ENCODE measurements around the gene AFAP1L2.

The AFAP1L2 gene

GRCh38 chr10:114278884-114279191 lies 125.5 kb downstream of the AFAP1L2 start:
- FAIRE-seq (no peak), DNase-seq (ENCODE audit: insufficient read length, low spot score) (no peak)
- TF ChIP-seq POLR2A (IDR thresholded peaks at IDR 0.05; ENCODE audit: low read depth, low read length): no peak

- FAIRE-seq (no peak), DNase-seq (ENCODE audit: insufficient read length, low spot score) (no peak)
- TF ChIP-seq POLR2A (IDR thresholded peaks at IDR 0.05; ENCODE audit: low read depth, low read length): no peak
Observed at GRCh38 chr10:114278140-114278883, 126.0 kb downstream of the AFAP1L2 start.

DNA sequence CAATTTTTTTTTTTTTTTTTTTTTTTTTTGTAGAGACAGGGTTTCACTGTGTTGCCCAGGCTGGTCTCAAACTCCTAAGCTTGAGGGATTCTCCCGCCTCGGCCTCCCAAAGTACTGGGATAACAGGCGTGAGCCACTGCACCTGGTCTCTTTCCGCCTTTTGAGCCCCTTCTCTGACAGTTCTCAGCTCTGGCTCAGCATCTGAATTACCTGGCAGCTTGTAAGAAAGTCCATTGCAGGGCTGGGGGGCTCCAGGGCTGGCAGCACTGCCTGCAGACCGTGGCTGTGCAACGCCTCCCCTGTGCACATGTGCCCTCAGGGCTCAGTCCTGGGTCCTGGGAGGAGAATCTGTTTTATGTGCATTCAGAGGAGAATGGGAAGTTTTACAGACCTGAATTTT lies 127.6 kb downstream of the AFAP1L2 start:
- FAIRE-seq: no peak
- TF ChIP-seq POLR2A (IDR thresholded peaks at IDR 0.05; ENCODE audit: low read depth, low read length): no peak
- no peak for DNase-seq (ENCODE audit: insufficient read length, low spot score)

DNA sequence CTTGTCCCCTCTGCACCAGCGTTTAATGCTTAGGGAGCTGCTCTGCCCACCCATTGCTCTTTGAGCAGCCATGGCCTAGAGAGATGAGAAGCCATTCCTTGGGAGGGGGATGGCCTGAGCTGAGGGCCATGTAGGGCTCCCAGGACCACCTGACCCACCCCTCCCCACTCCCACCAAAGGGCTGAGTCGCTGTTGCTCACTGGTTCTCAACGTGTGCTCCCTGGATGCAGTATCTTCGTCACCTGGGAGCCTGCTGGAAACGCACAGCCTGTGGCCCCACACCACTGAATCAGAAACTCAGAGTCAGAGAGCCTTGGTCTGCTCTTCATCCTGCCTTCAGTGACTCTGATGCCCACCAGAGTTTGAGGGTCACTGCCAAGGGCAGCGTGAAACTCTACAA lies 128.2 kb downstream of the AFAP1L2 start:
- no peak for DNase-seq (ENCODE audit: insufficient read length, low spot score)
- TF ChIP-seq POLR2A (IDR thresholded peaks at IDR 0.05; ENCODE audit: low read depth, low read length): no peak
- FAIRE-seq: no peak

GRCh38 chr10:114274616-114275453 lies 129.5 kb downstream of the AFAP1L2 start:
- FAIRE-seq (no peak), DNase-seq (ENCODE audit: insufficient read length, low spot score) (no peak)
- no peak for TF ChIP-seq POLR2A (IDR thresholded peaks at IDR 0.05; ENCODE audit: low read depth, low read length)

- no peak for FAIRE-seq
- TF ChIP-seq POLR2A (IDR thresholded peaks at IDR 0.05; ENCODE audit: low read depth, low read length): no peak
Observed at GRCh38 chr10:114273910-114274309, 130.4 kb downstream of the AFAP1L2 start.

DNA sequence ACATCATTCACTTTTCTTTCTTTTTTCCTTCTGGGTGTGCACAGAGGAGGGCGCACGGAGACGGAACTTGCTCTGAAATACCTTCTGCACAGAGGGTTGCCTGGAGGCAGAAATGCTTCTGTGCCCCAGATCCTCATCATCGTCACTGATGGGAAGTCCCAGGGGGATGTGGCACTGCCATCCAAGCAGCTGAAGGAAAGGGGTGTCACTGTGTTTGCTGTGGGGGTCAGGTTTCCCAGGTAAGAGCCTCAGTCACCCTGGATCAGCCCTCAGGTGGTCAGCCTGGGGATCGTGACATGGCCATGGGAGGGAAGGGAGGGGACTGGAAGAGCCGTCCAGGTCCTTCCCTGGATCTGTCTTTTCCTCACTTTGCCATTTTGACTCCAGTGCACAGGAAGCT lies 131.6 kb downstream of the AFAP1L2 start:
- FAIRE-seq: no peak
- TF ChIP-seq POLR2A (IDR thresholded peaks at IDR 0.05; ENCODE audit: low read depth, low read length): no peak
- DNase-seq (ENCODE audit: insufficient read length, low spot score): no peak

More at GRCh38 chr10:114273910-114274309, 130.4 kb downstream of the AFAP1L2 start:
- no peak for DNase-seq (ENCODE audit: insufficient read length, low spot score)

DNA sequence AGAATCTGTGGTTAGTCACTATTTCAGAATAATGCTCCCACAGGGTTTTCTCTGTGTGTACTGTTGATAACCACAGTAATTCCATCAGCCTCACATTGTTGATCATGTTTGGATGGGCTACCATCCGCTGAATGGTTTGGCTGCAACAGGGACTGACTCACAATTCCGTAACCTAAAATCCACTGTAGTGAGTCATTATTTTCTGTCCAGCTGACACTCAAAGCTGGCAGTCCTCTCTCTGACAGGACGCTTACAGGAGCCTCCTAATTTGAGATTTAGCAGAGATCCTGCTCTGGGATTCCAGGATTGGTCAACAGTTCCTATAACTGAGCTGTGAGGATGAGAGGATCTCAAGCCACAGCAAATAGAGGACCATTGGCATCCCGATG lies 132.5 kb downstream of the AFAP1L2 start:
- DNase-seq (ENCODE audit: insufficient read length, low spot score): peak; percentile 76
- TF ChIP-seq POLR2A (IDR thresholded peaks at IDR 0.05; ENCODE audit: low read depth, low read length): no peak
- peak; percentile 36 for FAIRE-seq

DNA sequence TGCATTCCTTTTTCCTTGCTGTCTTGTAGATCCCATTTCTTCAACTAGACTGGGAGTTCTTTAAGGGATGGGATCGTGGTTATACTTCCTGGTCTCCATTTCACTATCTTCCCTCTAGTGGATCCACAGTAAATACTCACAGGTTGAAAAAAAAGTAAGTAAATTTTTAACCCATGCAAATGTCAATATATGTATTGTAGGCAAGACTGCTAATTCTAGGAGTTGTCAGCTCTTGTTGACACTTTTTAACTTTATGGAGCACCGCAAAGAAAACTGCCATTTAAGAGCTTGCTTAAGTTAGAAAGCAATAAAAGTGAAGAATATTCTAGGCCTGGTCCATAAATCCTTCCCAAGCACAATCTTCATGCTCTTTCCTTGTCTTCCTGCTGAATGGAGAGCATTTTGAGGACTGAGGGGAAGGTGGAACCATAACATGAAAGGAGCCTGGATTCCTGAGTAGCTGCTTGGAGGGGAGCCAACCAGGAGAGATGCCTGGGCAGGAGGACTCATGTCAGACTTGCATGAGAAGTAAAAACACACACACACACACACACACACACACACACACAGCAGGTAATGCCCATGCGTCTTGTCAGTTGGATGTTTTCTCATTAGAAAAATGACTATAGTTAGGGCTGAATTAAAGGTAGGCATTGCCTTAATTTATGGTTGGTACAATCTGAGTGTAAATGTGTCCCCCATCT lies 133.1 kb downstream of the AFAP1L2 start:
- TF ChIP-seq POLR2A (IDR thresholded peaks at IDR 0.05; ENCODE audit: low read depth, low read length): no peak
- DNase-seq (ENCODE audit: insufficient read length, low spot score): no peak
- FAIRE-seq: no peak

DNA sequence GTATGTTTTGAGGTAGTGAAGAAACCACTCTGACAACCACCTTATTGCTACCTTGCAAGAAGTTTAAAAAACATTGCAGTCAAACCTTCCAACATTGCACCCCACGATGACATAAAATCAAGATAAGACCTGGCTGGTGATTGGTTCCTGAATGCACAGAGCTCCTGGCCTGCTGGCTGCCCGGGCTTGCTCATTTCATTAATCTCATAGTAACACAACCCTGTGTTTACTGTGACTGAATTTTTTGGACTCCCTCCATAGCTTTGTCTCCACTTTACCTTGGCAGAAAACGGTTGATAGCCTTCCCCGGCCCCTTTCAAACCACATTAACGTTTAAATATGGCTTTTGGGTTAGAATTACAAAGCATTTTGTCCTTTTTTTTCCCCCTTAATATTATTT lies 137.8 kb downstream of the AFAP1L2 start:
- no peak for TF ChIP-seq POLR2A (IDR thresholded peaks at IDR 0.05; ENCODE audit: low read depth, low read length)
- DNase-seq (ENCODE audit: insufficient read length, low spot score): no peak
- FAIRE-seq: no peak

- DNase-seq (ENCODE audit: insufficient read length, low spot score) (no peak), FAIRE-seq (no peak)
- TF ChIP-seq POLR2A (IDR thresholded peaks at IDR 0.05; ENCODE audit: low read depth, low read length): no peak
Observed at GRCh38 chr10:114265392-114266053, 138.8 kb downstream of the AFAP1L2 start.

GRCh38 chr10:114262496-114262895 lies 141.8 kb downstream of the AFAP1L2 start:
- DNase-seq (ENCODE audit: insufficient read length, low spot score): no peak
- no peak for FAIRE-seq
- TF ChIP-seq POLR2A (IDR thresholded peaks at IDR 0.05; ENCODE audit: low read depth, low read length): no peak

DNA sequence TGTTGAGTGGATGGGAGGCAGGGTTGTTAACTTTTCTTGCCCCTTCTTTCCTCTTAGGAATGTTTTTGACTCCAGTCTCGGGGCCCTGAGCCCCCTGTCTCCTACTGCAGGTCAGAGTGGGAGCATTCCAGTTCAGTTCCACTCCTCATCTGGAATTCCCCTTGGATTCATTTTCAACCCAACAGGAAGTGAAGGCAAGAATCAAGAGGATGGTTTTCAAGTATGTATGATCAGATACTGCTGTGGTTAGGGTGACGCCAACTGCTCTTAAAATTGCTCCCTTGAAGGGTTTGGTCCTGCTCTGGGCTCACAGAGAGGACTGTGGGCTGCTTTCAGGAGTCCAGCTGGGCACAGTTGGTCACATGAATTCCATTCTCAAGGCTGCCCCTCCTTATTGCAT lies 143.2 kb downstream of the AFAP1L2 start:
- TF ChIP-seq POLR2A (IDR thresholded peaks at IDR 0.05; ENCODE audit: low read depth, low read length): no peak
- DNase-seq (ENCODE audit: insufficient read length, low spot score): no peak
- no peak for FAIRE-seq

- FAIRE-seq: no peak
- no peak for TF ChIP-seq POLR2A (IDR thresholded peaks at IDR 0.05; ENCODE audit: low read depth, low read length)
- DNase-seq (ENCODE audit: insufficient read length, low spot score): no peak
Observed at GRCh38 chr10:114260366-114260765, 143.9 kb downstream of the AFAP1L2 start.
